ENCODE measurements around the gene NT5DC3. TPM values are rescaled to one million over a fixed set of nuclear protein-coding genes. Genes with fewer than 3 reads are reported as not detected.

Gene NT5DC3
- total and polyA plus RNA-seq, 4 donors: 1.3 to 9.0 (median 4.4) TPM

DNA sequence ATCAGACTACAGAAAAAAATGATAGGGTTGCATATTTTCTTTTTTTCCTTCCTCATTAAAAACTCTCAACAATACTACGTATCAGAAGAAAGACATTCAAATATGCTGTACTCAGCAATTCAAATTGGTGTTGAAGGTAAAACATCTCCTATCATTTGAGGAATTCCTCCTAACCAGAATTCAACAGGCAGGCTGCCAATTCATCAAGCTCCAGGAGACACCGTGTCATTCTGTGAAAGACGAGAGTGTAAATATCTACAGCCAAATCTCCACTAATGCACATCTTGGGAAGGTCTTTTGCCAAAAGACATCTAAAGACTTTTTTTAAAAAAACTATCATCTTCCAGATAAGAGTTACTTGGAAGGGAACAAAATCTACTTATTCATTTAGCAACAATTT is 26.6 kb downstream of the NT5DC3 start:
- H3K27me3 ChIP-seq (ENCODE audit: control insufficient read depth in 4 of 4, insufficient read depth in 4 of 4, low read length in 3 of 4): no peaks in the 10 kb centered on the region
- no peak overlapping the region for H3K4me3 ChIP-seq (ENCODE audit: low read depth in 1 of 3, low read length in 3 of 3)
- peaks cover 0 to 10% (median 2%) of the 10 kb centered on the region in 4 donors for H3K36me3 ChIP-seq (ENCODE audit: control insufficient read depth in 4 of 4, insufficient read depth in 3 of 4, low read depth in 1 of 4, low read length in 3 of 4)
- no peak overlapping the region for H3K27ac ChIP-seq (ENCODE audit: low read depth in 1 of 2, low read length in 2 of 2)
- H3K9me3 ChIP-seq (ENCODE audit: control insufficient read depth in 4 of 4, low read length in 3 of 4): no peaks in the 10 kb centered on the region
- no peaks in the 10 kb centered on the region for H3K4me1 ChIP-seq (ENCODE audit: control insufficient read depth in 4 of 4, insufficient read depth in 4 of 4, low read length in 3 of 4)
- 70% methylated on average over 3 of the region's 3 CpGs for WGBS
- no peak for DNase-seq (ENCODE audit: low spot score)
- TF ChIP-seq EGR1 (IDR thresholded peaks at IDR 0.05; ENCODE audit: low read depth in 2 of 2) (no peak), YY1 (IDR thresholded peaks at IDR 0.05) (no peak), FOXA2 (IDR thresholded peaks at IDR 0.05) (no peak), HNF4G (IDR thresholded peaks at IDR 0.05) (no peak), FOXA1 (IDR thresholded peaks at IDR 0.05) (no peak), HNF4A (conservative IDR thresholded peaks at IDR 0.05) (no peak), TAF1 (conservative IDR thresholded peaks at IDR 0.05) (no peak), RAD21 (IDR thresholded peaks at IDR 0.05) (no peak)
- TF ChIP-seq, protein P1, sequence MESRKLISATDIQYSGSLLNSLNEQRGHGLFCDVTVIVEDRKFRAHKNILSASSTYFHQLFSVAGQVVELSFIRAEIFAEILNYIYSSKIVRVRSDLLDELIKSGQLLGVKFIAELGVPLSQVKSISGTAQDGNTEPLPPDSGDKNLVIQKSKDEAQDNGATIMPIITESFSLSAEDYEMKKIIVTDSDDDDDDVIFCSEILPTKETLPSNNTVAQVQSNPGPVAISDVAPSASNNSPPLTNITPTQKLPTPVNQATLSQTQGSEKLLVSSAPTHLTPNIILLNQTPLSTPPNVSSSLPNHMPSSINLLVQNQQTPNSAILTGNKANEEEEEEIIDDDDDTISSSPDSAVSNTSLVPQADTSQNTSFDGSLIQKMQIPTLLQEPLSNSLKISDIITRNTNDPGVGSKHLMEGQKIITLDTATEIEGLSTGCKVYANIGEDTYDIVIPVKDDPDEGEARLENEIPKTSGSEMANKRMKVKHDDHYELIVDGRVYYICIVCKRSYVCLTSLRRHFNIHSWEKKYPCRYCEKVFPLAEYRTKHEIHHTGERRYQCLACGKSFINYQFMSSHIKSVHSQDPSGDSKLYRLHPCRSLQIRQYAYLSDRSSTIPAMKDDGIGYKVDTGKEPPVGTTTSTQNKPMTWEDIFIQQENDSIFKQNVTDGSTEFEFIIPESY (IDR thresholded peaks at IDR 0.05): no peak
- TF ChIP-seq, protein P2, sequence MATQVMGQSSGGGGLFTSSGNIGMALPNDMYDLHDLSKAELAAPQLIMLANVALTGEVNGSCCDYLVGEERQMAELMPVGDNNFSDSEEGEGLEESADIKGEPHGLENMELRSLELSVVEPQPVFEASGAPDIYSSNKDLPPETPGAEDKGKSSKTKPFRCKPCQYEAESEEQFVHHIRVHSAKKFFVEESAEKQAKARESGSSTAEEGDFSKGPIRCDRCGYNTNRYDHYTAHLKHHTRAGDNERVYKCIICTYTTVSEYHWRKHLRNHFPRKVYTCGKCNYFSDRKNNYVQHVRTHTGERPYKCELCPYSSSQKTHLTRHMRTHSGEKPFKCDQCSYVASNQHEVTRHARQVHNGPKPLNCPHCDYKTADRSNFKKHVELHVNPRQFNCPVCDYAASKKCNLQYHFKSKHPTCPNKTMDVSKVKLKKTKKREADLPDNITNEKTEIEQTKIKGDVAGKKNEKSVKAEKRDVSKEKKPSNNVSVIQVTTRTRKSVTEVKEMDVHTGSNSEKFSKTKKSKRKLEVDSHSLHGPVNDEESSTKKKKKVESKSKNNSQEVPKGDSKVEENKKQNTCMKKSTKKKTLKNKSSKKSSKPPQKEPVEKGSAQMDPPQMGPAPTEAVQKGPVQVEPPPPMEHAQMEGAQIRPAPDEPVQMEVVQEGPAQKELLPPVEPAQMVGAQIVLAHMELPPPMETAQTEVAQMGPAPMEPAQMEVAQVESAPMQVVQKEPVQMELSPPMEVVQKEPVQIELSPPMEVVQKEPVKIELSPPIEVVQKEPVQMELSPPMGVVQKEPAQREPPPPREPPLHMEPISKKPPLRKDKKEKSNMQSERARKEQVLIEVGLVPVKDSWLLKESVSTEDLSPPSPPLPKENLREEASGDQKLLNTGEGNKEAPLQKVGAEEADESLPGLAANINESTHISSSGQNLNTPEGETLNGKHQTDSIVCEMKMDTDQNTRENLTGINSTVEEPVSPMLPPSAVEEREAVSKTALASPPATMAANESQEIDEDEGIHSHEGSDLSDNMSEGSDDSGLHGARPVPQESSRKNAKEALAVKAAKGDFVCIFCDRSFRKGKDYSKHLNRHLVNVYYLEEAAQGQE (IDR thresholded peaks at IDR 0.05): no peak
- H3K9ac ChIP-seq (ENCODE audit: low read depth in 1 of 2, low read length in 2 of 2): no peak overlapping the region

DNA sequence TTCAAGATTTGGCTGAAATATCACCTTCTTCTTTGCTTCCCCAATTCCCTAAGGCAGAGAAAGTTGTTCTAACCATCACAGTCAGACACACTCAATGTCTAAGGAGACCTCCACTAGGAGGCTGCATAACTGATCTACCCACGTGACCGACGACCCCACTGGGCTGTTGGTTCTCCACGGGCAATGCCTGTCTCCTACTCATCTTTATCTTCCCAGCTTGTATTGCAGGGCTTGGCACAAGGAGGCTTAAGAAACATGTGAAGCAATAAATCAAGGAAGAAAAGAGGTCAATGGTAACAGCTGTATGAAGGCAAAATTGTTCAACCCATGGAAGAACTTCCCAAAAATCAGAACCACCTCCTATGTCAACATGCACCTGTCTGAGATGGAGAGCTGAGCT is 27.1 kb downstream of the NT5DC3 start:
- Histone ChIP-seq H3K36me3 (ENCODE audit: control insufficient read depth in 4 of 4, insufficient read depth in 3 of 4, low read depth in 1 of 4, low read length in 3 of 4) (peaks cover 0 to 10% (median 2%) of the 10 kb centered on the region in 4 donors), H3K27ac (ENCODE audit: low read depth in 1 of 2, low read length in 2 of 2) (no peak overlapping the region), H3K27me3 (ENCODE audit: control insufficient read depth in 4 of 4, insufficient read depth in 4 of 4, low read length in 3 of 4) (no peaks in the 10 kb centered on the region), H3K9me3 (ENCODE audit: control insufficient read depth in 4 of 4, low read length in 3 of 4) (no peaks in the 10 kb centered on the region), H3K9ac (ENCODE audit: low read depth in 1 of 2, low read length in 2 of 2) (no peak overlapping the region), H3K4me1 (ENCODE audit: control insufficient read depth in 4 of 4, insufficient read depth in 4 of 4, low read length in 3 of 4) (no peaks in the 10 kb centered on the region), H3K4me3 (ENCODE audit: low read depth in 1 of 3, low read length in 3 of 3) (no peak overlapping the region)
- TF ChIP-seq RAD21 (IDR thresholded peaks at IDR 0.05) (no peak), EGR1 (IDR thresholded peaks at IDR 0.05; ENCODE audit: low read depth in 2 of 2) (no peak), NR2F2 (IDR thresholded peaks at IDR 0.05) (no peak), HNF4G (IDR thresholded peaks at IDR 0.05) (no peak), JUND (IDR thresholded peaks at IDR 0.05) (no peak), TAF1 (conservative IDR thresholded peaks at IDR 0.05) (no peak), GABPA (IDR thresholded peaks at IDR 0.05 in 1 of 2, conservative IDR thresholded peaks at IDR 0.05 in 1 of 2) (no peak)
- TF ChIP-seq, protein P3, sequence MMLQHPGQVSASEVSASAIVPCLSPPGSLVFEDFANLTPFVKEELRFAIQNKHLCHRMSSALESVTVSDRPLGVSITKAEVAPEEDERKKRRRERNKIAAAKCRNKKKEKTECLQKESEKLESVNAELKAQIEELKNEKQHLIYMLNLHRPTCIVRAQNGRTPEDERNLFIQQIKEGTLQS (IDR thresholded peaks at IDR 0.05): no peak
- TF ChIP-seq, protein P4, sequence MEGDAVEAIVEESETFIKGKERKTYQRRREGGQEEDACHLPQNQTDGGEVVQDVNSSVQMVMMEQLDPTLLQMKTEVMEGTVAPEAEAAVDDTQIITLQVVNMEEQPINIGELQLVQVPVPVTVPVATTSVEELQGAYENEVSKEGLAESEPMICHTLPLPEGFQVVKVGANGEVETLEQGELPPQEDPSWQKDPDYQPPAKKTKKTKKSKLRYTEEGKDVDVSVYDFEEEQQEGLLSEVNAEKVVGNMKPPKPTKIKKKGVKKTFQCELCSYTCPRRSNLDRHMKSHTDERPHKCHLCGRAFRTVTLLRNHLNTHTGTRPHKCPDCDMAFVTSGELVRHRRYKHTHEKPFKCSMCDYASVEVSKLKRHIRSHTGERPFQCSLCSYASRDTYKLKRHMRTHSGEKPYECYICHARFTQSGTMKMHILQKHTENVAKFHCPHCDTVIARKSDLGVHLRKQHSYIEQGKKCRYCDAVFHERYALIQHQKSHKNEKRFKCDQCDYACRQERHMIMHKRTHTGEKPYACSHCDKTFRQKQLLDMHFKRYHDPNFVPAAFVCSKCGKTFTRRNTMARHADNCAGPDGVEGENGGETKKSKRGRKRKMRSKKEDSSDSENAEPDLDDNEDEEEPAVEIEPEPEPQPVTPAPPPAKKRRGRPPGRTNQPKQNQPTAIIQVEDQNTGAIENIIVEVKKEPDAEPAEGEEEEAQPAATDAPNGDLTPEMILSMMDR (IDR thresholded peaks at IDR 0.05; ENCODE audit: low read depth, low read length, missing input control): no peak
- TF ChIP-seq, protein P2 (IDR thresholded peaks at IDR 0.05): no peak
- WGBS: 89% methylated on average over 4 of the region's 4 CpGs
- DNase-seq (ENCODE audit: low spot score): no peak
